Stimulated activated CD4-positive, alpha-beta T cell treated with anti-CD3 and anti-CD28 coated beads, Interleukin-1b, Interleukin-23, amount 100 ng/mL, for 48 hours (primary cell): ENCODE results near the gene PDYN.
A peak's percentile ranks its signal among the peaks of the same experiment; 100 is the strongest.
"Not testable (repeated sequence)": the region's sequence is repeated elsewhere in the genome, so short reads cannot be mapped to it uniquely, and the experiment has no call there.

Source experiments
- DNase-seq: peaks from one replicate; pipeline ENCODE4 v3.0.0-alpha.2; 2020

The PDYN gene

DNA sequence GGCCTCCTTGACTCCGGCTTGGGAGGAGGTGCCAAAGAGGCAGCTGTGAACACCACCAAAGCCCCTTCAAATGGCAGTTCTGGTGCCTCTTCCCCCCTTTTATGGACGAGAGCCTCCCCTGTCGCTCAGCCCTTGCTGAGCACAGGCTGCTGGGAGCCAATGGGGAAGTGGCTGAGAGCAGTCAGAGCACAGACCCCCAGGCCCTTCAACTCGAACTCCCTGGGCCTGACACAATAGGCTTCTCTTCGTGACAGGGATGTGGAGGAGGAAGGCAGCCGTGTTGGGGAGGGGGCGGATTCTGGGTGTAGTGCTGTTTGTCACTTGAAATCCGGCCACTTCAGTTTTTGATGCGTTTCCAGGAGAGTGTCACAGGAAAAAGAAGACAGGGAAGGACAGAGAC is at the start of gene PDYN:
PDYN (minus strand) TSS at position 73 of the 400 bp plus-strand sequence. CDS start 10,974 bp downstream, outside the sequence.
- DNase-seq: no peak

DNA sequence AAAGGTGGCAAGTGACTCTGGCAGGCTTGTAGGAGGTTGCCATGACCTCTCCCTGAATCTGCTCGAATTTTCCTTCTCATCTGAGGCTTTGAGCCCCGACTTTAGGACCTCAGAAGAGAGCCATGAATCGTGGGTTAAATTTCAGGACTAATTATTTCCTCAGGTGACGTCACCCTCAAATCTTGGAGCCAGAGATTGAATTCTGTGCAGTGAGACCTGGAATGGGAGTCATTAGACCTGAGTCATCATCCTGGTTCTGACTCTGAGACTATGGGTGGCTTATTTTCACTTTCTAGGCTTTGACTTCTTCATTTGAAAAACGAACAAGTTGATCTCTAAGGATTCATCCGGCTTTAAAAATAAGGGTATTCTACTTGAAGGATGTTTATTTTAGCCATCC is 48.5 kb upstream of the PDYN start:
- no peak for DNase-seq

- no peak for DNase-seq
Observed at GRCh38 chr20:2038161-2038560, 44.3 kb upstream of the PDYN start.

DNA sequence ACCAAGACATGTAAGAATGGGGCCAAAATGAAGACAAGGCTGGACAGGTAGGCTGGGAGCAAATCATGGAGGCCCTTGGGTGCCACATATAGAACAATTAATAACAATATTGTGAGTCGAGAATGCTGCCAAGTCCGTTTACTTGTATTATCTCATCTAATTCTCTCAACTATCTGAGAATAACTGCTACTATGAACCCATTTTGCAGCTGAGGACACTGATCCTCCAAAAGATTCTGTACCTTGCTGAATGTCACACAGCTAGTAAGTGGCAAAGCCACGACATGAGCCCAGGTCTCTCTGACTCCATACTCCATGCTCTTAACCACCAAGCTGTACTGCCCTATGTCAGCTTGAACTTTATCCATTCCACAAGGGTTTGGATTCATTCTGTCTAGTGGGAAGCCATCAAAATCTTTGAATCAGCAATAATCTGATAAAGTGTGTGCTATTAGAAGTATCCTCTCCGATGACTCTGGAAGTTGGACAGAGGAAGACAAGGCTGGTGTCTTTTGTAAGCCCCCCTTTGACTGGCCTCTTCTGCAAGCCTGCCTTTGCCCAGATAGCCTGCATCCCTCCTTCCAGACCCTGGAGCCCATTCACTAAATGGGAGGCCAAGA is 43.5 kb upstream of the PDYN start:
- no peak for DNase-seq

- DNase-seq: not testable (repeated sequence)
Observed at GRCh38 chr20:2036357-2036756, 42.5 kb upstream of the PDYN start.

DNA sequence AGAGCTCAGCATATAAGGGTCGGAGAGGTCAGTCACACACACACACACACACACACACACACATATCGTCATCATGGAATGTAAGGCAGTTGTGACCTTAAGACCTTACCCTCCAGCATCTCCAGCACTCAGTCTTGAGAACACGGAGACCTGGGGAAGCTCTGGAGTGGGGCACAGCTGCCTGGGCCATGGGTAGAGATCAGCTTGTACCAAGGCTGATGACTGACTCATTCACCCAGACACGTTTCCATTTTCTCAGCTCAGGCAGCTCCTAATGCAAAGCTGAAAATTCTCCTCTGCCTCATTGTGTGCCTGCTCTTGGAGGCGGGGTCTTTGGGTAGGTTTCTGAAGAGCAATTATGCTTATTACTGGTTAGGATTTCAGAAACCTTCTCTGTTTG is 38.3 kb upstream of the PDYN start:
- no peak for DNase-seq

DNA sequence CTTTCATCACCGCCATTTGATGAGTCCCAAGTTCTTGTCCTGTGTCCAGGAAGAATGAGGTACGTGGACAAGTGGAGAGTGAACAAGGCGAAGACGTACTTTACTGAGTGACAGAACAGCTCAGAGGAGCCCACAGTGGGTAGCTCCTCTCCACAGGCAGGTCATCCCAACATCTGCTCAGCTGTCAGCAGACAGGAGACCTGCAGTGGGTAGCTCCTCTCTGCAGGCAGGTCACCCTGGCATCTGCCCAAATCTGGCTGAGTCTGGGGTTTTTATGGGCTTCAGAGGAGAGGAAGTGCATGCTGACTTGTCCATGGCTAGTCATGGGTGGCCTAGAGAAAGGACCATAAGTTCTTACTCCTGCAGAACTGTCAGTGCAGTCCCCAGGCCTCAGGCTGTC is 32.7 kb upstream of the PDYN start:
- DNase-seq: no peak

DNA sequence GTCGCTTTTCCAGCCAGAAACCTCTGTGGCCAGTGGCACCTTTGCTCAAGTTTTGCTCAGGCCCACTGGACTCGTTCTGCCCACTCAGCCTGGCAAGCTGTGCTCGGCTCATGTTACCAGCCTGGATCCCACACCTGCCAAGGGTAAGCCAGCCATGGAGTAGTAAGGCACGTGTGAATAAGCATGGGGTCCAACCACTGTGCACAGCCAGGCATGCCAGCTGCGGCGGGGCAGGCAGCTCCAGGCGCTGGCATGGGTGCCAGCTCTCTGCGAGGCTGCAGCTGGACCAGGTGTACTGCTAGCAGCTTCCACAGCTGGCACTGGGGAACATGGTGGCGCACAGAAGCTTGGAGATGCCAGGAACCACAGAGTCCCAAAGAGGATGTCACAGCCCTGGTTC is 32.1 kb upstream of the PDYN start:
- DNase-seq: no peak

DNA sequence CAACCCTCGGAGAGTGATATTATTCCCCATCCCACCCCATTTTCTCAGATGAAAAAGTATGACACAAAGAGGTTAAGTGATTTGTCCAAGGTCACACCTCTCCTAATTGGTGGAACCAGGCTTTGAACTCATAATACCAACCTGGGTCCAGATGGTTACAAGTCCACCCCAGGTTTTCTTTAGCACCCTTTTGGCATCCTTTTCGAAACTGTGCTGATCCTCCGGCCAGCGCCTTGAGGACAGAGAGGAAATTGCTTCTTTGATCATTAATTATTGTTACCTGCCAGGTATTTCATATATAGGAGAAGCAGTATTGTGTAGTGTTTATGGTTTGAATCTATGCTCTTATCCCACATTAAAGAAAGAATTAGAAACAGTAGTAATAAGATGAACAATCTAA is 29.3 kb upstream of the PDYN start:
- DNase-seq: no peak

- DNase-seq: no peak
Observed at GRCh38 chr20:2022163-2022562, 28.3 kb upstream of the PDYN start.

DNA sequence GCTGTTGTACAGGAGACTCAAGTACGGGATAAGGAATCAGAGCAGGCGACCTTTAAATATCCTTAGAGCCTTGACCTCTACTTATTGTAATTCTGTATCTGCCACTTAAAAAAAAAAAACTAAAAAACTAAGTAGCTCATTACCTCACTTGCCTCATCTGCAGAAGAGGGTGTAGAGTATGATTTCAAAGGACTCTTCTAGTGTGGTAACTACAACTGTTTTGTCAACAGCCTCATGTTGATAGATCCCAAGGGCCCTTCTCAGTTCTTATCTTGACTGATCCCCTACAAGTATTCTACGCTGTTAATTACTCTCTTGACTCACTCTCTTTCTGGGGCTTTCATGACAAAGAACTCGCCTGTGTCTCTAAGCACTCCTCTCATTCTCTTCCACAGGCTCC is 16.7 kb upstream of the PDYN start:
- DNase-seq: no peak

DNA sequence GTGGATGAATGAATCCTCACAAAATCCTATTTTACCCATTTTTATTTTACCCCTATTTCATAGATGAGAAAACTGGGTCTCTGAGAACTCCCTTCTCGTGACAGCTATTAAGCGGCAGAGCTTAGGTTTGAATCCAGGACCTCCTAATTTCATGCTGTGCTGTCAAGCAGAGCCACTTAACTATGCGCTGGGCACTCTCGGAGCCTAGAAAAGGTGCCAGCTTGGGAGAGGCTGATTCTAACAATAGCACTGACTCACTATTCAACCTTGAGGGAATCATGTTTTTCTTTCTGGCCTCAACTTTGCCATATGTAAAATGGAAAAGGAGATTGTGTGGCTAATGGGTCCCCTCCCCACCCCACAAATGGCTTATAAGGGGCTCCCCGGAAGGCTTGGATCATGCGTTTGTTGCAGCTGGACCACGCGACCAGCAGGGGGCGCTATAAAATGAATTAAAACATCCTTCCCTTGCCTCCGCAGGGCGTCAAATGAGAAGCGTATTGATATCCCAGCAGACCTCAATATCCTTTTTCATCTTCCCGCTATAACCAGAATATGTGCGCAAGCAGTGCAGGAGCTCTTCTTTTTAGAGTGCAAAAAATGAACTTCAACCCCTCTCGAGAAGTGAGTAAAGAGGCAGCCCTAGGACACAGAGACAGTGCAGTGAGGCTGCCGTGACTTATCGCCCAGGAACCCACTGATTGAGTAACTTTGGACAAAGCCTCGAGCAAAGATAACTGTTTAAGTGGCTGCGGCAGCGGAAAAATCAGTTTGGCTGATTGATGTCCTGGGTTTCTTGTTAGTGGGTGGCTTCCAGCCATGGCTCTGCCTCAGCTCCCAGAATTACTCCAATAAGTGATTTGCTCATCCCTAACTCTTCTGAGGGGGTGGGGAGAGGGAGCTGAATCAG is 12.8 kb upstream of the PDYN start:
- DNase-seq: peak; percentile 17

- peak; percentile 50 for DNase-seq
Observed at GRCh38 chr20:2005831-2006426, 12.1 kb upstream of the PDYN start.

DNA sequence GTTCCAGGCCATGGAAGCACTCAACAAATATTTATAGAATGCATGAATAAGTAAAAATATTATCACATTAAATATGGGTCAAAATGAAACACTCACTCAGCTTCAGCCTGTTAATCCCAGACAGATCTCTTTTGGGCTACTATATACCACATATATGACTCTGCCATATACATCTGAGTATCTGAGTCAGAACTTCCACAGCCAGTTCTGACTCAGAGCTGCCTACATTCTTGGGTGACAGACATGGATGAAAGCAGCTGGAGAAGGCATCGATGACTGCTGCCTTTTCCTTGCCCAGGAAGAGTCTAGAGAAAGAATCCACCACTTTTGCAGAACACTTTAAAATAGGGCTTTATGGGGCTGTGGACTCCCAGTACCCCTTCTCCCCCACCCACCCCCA is 11.5 kb upstream of the PDYN start:
- DNase-seq: peak; percentile 39

GRCh38 chr20:2004171-2004570 is 10.3 kb upstream of the PDYN start:
- no peak for DNase-seq

- DNase-seq: no peak
Observed at GRCh38 chr20:2002365-2002764, 8.5 kb upstream of the PDYN start.

GRCh38 chr20:2001119-2001518 is 7.3 kb upstream of the PDYN start:
- no peak for DNase-seq

GRCh38 chr20:2000285-2000684 is 6.4 kb upstream of the PDYN start:
- no peak for DNase-seq

- no peak for DNase-seq
Observed at GRCh38 chr20:1998715-1999114, 4.9 kb upstream of the PDYN start.

DNA sequence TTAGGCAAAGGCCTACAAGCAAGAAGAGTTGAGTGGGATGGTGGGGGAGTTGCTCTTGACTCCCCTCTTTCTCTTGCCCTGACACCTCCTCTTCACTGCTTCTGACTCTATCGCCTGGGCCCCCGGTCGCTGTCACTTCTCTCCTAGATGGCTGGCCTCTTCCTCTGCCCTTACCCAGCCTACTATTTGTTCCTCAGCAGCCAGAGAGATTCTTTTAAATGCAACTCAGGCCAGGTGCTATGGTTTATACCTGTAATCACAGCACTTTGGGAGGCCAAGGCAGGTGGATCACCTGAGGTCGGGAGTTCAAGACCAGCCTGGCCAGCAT is 4.3 kb upstream of the PDYN start:
- DNase-seq: no peak

DNA sequence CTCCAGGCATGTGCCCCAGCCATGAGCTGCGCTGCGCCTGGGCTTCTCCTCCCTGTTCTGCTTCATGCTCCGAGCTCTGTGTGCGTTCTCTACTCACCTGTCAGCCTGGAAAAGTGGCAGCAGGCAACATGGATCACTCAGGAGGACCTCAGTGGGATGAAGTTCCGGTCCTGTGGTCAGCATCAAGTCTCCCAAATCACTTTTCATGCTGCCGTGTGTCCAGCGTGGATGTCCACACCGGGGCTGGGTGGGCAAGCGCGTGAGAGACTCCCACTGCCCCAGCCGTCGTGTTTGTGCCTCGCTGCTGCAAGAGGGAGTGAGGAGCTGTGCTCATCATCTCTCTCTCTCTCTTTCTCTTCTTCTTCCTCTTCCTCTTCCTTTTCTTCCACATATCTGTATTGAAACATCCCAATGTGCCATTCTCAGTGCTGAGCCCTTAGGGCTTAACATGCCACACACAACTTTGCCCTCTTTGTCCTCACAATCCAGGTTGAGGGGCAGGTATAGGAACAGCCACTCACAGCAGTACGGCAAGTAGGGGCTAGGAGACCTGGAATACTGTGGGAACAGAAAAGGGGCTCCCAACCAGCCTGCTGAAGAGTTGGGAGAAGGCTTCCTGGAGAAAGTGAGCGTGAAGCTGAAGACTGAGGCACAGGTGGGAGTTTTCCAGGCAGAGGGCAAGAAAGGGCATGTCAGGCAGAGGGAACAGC is 3.8 kb upstream of the PDYN start:
- no peak for DNase-seq

DNA sequence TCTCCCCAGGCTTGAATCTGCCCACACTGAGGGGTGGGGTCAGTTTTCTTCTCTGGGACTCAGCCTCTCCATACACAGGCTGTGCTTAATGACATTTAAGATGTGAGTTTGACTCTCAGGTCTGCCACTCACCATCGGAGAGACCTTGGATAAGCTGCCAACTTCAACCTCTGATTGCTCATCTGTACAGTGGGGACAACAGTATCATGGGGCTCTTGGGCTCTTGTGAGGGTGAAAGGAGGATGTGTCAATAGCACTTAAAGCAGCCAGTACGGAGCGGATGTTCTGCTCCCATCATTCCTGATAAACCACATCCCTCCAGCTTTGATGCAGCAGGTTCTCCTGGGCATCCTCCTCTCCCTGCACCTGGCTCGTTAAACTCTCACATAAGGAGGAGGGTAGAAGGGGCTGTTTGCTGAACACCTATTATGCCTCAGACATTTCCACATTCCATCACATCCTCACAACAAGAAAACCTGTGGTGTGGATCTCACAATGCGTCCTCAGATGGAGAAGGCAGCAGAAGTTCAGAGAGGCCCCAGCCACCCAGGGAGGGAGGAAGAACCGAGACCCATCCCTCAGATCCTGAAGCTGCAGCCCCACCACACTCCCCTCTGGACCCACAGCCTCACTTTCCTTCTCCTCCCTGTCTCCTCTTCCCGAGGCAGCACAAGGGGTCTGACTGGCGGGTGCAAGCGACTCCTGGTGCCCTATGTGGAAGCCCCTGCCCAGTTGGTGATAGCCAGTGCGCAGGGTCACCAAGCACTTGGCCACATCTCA is 1.9 kb upstream of the PDYN start:
- no peak for DNase-seq

DNA sequence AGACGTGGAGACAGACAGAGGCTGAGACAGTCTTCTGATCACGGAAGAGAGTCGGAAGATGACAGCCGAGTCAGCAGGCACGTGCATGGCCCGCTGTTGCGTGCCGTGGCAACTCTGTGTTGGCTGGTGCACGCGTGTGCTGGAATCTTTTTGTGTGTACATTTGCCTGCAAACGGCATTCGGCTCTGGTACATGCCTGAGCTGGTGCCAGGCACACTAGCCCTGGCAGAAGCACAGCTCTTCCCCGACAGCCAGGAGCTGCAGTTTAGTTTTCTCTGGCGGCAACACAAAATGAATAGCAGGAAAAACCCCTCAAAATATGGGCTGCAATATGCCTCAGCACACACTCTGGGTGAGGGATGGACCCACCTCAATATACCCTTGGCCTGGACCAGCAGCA is 769 bp upstream of the PDYN start:
- DNase-seq: no peak
